Measurements from ENCODE around the gene TM4SF4. TPM values are rescaled to one million over a fixed set of nuclear protein-coding genes. Genes with fewer than 3 reads are reported as not detected.

Gene TM4SF4
- total RNA-seq, 2 experiments from 2014 or later = not detected

DNA sequence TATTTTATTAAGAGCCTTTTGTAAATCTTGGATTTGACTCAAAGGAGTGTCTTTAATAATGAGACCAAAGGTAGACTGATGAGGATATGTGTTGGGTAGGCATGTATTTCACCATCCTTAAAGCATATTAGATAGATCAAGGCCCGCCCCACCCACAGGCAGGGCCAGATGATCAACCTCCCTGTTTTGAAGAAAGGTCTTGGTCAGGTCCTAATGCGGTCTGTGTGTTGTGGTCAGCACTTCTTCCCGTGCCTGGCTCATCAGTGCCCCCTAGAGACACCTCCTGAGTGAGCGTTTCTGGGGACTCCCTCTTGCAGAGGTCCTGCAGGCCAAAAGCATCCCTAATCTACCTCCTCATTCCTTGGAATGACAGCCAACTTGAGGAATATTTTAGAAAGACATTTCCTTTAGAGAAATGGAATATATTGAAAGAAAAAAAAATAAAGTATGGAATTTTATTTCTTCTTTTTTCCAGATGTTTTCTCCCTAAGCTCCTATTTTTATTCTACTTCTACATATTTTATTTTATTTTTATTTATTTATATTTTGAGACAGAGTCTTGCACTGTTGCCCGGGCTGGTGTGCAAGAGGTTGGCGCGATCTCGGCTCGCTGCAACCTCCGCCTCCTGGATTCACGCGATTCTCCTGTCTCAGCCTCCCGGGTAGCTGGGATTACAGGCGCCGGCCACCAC lies 6.0 kb downstream of the TM4SF4 start:
- DNase-seq = peak; percentile 52
- H3K36me3 Mint-ChIP-seq (ENCODE audit: low read depth) = no peaks in the 10 kb centered on the region
- ChIA-PET POLR2A (no interaction called here), CTCF (interaction anchor here (0.7 to 1.1 kb wide), 3 partner anchors 11 to 129 kb away, joined by 3 read pairs; no protein-coding TSS in a partner anchor)
- H3K4me1 Mint-ChIP-seq = no peaks in the 10 kb centered on the region
- H3K27me3 Mint-ChIP-seq = peaks cover 12% of the 10 kb centered on the region
- no peak overlapping the region for H3K27ac Mint-ChIP-seq
- H3K4me3 Mint-ChIP-seq = no peak overlapping the region
- H3K9me3 Mint-ChIP-seq = no peaks in the 10 kb centered on the region

DNA sequence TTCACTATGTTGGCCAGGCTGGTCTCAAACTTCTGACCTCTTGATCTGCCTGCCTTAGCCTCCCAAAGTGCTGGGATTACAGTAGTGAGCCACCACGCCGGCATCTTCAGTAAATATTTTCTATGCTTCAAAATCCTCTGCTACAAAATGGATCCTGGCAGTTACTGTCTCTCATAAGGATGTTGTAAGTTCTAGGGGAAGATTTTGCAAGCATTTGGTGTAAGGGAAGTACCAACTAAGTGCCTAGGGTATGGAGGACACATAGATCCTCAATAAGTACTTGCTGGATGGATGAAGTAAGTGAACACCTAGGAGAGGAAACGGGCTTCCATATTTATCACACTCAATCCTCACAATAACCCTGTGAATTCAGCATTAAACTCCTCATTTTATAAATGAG lies 6.6 kb downstream of the TM4SF4 start:
- DNase-seq = no peak
- ChIA-PET POLR2A (no interaction called here), CTCF (interaction anchor here (0.7 kb wide), 1 partner anchor 27 kb away, joined by 3 read pairs; no protein-coding TSS in a partner anchor)
- Mint-ChIP-seq H3K27ac (no peak overlapping the region), H3K27me3 (peaks cover 12% of the 10 kb centered on the region), H3K4me1 (no peaks in the 10 kb centered on the region), H3K36me3 (ENCODE audit: low read depth) (no peaks in the 10 kb centered on the region), H3K4me3 (no peak overlapping the region), H3K9me3 (no peaks in the 10 kb centered on the region)

- H3K27me3 Mint-ChIP-seq = peaks cover 12% of the 10 kb centered on the region
- no peak for DNase-seq
- CTCF ChIA-PET = no interaction called here
- no peaks in the 10 kb centered on the region for H3K4me1 Mint-ChIP-seq
- H3K36me3 Mint-ChIP-seq (ENCODE audit: low read depth) = no peaks in the 10 kb centered on the region
- H3K27ac Mint-ChIP-seq = no peak overlapping the region
- H3K4me3 Mint-ChIP-seq = no peak overlapping the region
- POLR2A ChIA-PET = no interaction called here
- H3K9me3 Mint-ChIP-seq = no peaks in the 10 kb centered on the region
Measured at GRCh38 chr3:149481491-149481890, 7.0 kb downstream of the TM4SF4 start.

DNA sequence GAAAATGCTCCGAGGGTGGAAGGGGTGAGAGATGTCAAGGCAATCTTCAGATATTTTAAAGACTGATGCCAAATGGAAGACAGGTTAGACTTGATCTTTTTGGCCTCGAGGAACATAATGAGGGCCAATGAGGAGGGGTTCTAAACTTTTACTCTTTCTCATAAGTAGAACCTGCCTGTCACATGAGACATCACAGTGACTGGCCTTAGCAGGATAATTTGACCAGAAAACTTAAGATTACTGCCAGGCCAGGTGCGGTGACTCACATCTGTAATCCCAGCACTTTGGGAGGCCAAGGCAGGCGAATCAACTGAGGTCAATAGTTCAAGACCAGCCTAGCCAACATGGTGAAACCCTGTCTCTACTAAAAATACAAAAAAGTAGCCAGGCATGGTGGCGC lies 12.2 kb downstream of the TM4SF4 start:
- Mint-ChIP-seq H3K9me3 (no peaks in the 10 kb centered on the region), H3K27ac (no peak overlapping the region), H3K36me3 (ENCODE audit: low read depth) (no peaks in the 10 kb centered on the region), H3K4me1 (no peaks in the 10 kb centered on the region), H3K27me3 (peaks cover 17% of the 10 kb centered on the region), H3K4me3 (no peak overlapping the region)
- POLR2A ChIA-PET = no interaction called here
- DNase-seq = no peak
- CTCF ChIA-PET = interaction anchor here (1.2 to 2.2 kb wide), 3 partner anchors 9 to 17 kb away, joined by 3 to 8 read pairs (median 7); no protein-coding TSS in a partner anchor

- Mint-ChIP-seq H3K36me3 (ENCODE audit: low read depth) (no peaks in the 10 kb centered on the region), H3K4me3 (no peak overlapping the region), H3K27ac (no peak overlapping the region), H3K4me1 (no peaks in the 10 kb centered on the region), H3K9me3 (no peaks in the 10 kb centered on the region), H3K27me3 (peaks cover 22% of the 10 kb centered on the region)
- CTCF ChIA-PET = interaction anchor here (1.2 to 2.2 kb wide), 3 partner anchors 10 to 18 kb away, joined by 3 to 8 read pairs (median 5); no protein-coding TSS in a partner anchor
- POLR2A ChIA-PET = no interaction called here
- DNase-seq = peak; percentile 43
Measured at GRCh38 chr3:149487598-149488197, 13.2 kb downstream of the TM4SF4 start.

- DNase-seq = no peak
- Mint-ChIP-seq H3K27ac (no peak overlapping the region), H3K4me3 (no peak overlapping the region), H3K9me3 (no peaks in the 10 kb centered on the region), H3K36me3 (ENCODE audit: low read depth) (no peaks in the 10 kb centered on the region), H3K27me3 (peaks cover 28% of the 10 kb centered on the region), H3K4me1 (no peaks in the 10 kb centered on the region)
- POLR2A ChIA-PET = no interaction called here
- CTCF ChIA-PET = interaction anchor here (1.0 to 1.3 kb wide), 2 partner anchors 9 to 277 kb away, joined by 3 to 5 read pairs; no protein-coding TSS in a partner anchor
Measured at GRCh38 chr3:149489060-149489690, 14.7 kb downstream of the TM4SF4 start.

GRCh38 chr3:149490260-149490971 lies 15.9 kb downstream of the TM4SF4 start:
- no peaks in the 10 kb centered on the region for H3K4me1 Mint-ChIP-seq
- no peak overlapping the region for H3K4me3 Mint-ChIP-seq
- CTCF ChIA-PET = interaction anchor here (0.6 to 1.0 kb wide), 4 partner anchors 276 to 1404 kb away, joined by 3 to 4 read pairs (median 3); no protein-coding TSS in a partner anchor
- no peak for DNase-seq
- H3K27me3 Mint-ChIP-seq = peaks cover 32% of the 10 kb centered on the region
- no peaks in the 10 kb centered on the region for H3K9me3 Mint-ChIP-seq
- H3K27ac Mint-ChIP-seq = no peak overlapping the region
- POLR2A ChIA-PET = no interaction called here
- H3K36me3 Mint-ChIP-seq (ENCODE audit: low read depth) = no peaks in the 10 kb centered on the region

DNA sequence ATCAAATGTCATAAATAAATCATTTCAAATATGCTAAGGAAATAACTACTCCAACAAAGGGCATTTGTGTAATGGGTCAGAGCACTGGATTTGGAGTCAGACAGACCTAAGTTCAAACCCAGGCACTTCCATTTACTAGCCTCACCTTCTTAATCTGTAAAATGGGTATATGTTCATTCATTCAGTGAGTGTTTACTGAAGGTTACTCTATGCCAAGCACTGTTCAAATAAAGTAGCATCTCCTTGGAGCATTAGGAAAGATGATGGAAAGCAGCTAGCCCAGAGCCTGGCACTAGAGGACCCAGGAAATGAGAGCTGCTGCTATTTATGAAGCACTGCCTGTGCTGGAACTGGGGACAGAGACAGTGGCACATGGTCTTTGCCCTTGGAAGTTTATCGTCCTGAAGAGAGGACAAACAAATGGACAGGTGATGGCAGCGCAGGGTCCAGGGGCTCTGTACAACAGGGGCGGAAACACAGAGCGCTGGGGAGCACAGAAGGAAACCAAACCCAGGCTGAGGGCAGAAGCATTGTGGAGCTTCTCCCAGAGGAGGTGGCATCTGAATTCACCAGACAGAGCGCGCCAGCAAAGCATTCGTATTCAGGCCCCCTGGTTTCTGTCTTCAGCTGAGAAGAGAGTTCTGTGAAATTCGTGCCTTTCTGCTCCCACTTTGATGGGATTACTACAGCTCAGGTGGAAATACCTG lies 19.0 kb downstream of the TM4SF4 start:
- no peak overlapping the region for H3K27ac Mint-ChIP-seq
- CTCF ChIA-PET = interaction anchor here (1.0 to 1.1 kb wide), 2 partner anchors 20 to 279 kb away, joined by 3 to 4 read pairs; no protein-coding TSS in a partner anchor
- peaks cover 28% of the 10 kb centered on the region for H3K27me3 Mint-ChIP-seq
- DNase-seq = no peak
- no peaks in the 10 kb centered on the region for H3K4me1 Mint-ChIP-seq
- no peaks in the 10 kb centered on the region for H3K9me3 Mint-ChIP-seq
- no peaks in the 10 kb centered on the region for H3K36me3 Mint-ChIP-seq (ENCODE audit: low read depth)
- no peak overlapping the region for H3K4me3 Mint-ChIP-seq
- POLR2A ChIA-PET = no interaction called here

DNA sequence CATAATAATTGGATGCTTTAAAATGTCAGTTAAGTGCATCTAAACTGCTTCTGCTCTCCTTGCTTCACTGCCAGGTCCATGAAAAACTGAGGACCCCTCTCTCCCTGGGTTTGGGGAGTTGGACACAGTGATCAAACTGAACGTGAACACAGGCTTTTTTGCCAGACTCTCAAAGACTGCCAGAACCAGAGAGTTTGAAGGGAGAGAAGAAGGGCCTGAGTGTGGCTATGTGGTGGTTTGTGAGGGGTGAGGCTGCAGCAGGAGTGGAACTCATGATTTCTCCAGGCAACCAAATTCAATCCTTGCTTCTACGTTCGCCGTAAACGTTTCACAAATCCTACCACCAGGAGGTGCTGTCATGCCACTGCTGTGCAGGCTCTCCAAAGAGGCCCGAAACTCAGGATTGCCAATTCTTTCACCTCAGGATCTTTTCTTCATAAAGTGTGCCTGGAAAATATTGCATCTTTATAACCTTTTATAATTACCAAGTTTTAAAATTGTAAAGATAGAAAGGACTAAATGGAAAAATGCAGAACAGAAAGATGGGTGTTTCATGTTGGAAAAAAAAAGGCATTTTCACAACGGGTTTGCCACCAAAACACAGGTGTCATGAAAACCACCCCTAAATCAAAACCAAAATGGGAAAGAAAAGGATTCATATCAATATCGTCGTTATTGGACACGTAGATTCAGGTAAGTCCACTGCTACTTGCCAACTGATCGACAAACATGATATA lies 19.7 kb downstream of the TM4SF4 start:
- no peaks in the 10 kb centered on the region for H3K4me1 Mint-ChIP-seq
- no peaks in the 10 kb centered on the region for H3K9me3 Mint-ChIP-seq
- peaks cover 28% of the 10 kb centered on the region for H3K27me3 Mint-ChIP-seq
- no peak overlapping the region for H3K4me3 Mint-ChIP-seq
- peak; percentile 44 for DNase-seq
- no peak overlapping the region for H3K27ac Mint-ChIP-seq
- CTCF ChIA-PET = interaction anchor here (1.0 to 1.7 kb wide), 5 partner anchors 8 to 314 kb away, joined by 3 to 8 read pairs (median 3); no protein-coding TSS in a partner anchor
- POLR2A ChIA-PET = no interaction called here
- H3K36me3 Mint-ChIP-seq (ENCODE audit: low read depth) = no peaks in the 10 kb centered on the region

DNA sequence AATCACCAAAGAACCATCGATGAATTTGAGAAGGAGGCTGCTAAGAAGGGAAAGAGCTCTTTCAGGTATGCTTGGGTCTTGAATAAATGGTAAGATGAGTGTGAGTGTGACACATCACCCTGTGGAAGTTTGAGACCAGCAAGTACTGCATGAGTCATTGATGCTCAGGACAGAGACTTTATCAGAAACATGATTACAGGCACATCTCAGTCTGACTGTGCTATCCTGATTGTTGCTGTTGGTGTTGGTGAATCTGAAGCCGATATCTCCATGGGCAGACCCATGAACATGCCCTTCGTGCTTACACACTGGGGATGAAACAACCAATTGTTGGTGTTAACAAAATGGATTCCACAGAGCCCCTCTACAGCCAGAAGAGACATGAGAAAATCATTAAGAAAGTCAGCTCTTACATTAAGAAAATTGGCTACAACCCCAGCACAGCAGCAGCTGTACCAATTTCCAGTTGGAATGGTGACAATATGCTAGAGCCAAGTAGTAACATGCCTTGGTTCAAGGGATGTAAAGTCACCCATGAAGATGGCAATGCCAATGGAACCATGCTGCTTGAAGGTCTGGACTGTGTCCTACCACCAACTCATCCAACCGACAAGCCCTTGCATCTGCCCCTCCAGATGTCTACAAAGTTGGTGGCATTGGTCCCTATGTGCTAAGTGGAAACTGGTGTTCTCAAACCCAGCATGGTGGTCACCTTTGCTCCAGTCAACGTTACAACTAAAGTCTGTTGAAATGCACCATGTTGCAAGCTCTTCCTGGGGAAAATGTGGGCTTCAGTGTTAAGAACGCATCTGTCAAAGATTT lies 20.5 kb downstream of the TM4SF4 start:
- Mint-ChIP-seq H3K27me3 (peaks cover 27% of the 10 kb centered on the region), H3K9me3 (no peaks in the 10 kb centered on the region), H3K4me3 (no peak overlapping the region), H3K4me1 (no peaks in the 10 kb centered on the region), H3K36me3 (ENCODE audit: low read depth) (no peaks in the 10 kb centered on the region), H3K27ac (no peak overlapping the region)
- DNase-seq = no peak
- ChIA-PET CTCF (interaction anchor here (1.0 to 1.7 kb wide), 5 partner anchors 9 to 313 kb away, joined by 3 to 8 read pairs (median 3); no protein-coding TSS in a partner anchor), POLR2A (no interaction called here)

DNA sequence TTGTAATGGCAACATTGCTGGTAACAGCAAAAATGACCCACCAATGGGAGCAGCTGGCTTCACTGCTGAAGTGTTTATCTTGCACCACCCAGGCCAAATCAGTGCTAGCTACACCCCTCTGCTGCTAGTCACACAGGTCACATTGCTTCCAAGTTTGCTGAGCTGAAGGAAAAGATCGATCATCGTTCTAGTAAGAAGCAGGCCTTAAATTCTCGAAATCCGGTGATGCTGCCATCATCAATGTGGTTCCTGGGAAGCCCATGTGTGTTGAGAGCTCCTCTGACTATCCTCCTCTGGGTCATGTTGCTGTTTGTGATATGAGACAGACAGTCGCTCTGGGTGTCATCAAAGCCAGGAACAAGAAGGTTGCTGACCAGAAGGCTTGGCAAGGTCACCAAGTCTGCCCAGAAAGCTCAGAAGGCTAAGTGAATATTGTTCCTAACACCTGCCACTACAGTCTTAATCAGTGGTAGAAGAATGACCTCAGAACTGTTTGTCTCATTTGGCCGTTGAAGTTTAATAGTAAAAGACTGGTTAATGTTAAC lies 21.2 kb downstream of the TM4SF4 start:
- DNase-seq = no peak
- ChIA-PET CTCF (interaction anchor here (1.0 to 1.7 kb wide), 4 partner anchors 10 to 312 kb away, joined by 3 to 8 read pairs (median 5); no protein-coding TSS in a partner anchor), POLR2A (no interaction called here)
- no peak overlapping the region for H3K4me3 Mint-ChIP-seq
- no peaks in the 10 kb centered on the region for H3K9me3 Mint-ChIP-seq
- H3K4me1 Mint-ChIP-seq = no peaks in the 10 kb centered on the region
- no peaks in the 10 kb centered on the region for H3K36me3 Mint-ChIP-seq (ENCODE audit: low read depth)
- H3K27me3 Mint-ChIP-seq = peaks cover 22% of the 10 kb centered on the region
- no peak overlapping the region for H3K27ac Mint-ChIP-seq
